ENCODE measurements around the gene CXorf51B.

DNA sequence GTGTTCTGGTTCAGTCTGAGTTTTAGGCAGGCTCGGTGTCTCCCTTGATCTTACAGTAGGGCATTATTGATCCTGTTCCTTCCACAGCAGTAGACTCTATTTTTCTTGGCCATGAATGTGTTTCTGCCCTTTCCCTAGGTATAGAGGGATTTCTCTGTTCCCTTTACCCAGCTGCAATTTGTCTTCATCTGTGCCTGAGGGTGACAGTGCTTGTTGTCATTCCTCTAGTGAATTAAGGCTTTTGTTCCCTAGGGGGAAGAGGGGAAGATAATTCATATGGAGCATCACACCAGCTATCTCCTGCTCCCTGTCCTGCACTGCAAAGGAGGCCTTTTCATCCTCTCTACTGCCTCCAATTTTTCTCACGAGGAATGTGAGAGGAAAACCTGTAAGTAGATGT is 44.7 kb downstream of the CXorf51B start:
- TF ChIP-seq, protein P1, sequence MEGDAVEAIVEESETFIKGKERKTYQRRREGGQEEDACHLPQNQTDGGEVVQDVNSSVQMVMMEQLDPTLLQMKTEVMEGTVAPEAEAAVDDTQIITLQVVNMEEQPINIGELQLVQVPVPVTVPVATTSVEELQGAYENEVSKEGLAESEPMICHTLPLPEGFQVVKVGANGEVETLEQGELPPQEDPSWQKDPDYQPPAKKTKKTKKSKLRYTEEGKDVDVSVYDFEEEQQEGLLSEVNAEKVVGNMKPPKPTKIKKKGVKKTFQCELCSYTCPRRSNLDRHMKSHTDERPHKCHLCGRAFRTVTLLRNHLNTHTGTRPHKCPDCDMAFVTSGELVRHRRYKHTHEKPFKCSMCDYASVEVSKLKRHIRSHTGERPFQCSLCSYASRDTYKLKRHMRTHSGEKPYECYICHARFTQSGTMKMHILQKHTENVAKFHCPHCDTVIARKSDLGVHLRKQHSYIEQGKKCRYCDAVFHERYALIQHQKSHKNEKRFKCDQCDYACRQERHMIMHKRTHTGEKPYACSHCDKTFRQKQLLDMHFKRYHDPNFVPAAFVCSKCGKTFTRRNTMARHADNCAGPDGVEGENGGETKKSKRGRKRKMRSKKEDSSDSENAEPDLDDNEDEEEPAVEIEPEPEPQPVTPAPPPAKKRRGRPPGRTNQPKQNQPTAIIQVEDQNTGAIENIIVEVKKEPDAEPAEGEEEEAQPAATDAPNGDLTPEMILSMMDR (conservative IDR thresholded peaks at IDR 0.05; ENCODE audit: low read length): no peak
- no peak for TF ChIP-seq EZH2phosphoT487 (IDR thresholded peaks at IDR 0.05; ENCODE audit: borderline replicate concordance, low read depth, low read length)
